HFFc6 (cell line): ENCODE results near the gene CLIC5. TPM values are rescaled to one million over a fixed set of nuclear protein-coding genes. Genes with fewer than 3 reads are reported as not detected.

ENCODE experiments used
- DNase-seq: peaks from one replicate; pipeline ENCODE4 v3.0.0-alpha.2; 2018
- H3K27ac Mint-ChIP-seq: 2 replicates; pipeline ENCODE4 v1.8.0; 2020; ENCODE audit warnings: mild to moderate bottlenecking, mixed read lengths
- H3K27me3 Mint-ChIP-seq: 2 replicates; pipeline ENCODE4 v1.8.0; 2021; ENCODE audit warnings: mild to moderate bottlenecking, moderate library complexity, mixed read lengths; ENCODE audit not compliant: insufficient read depth
- H3K36me3 Mint-ChIP-seq: 2 replicates; pipeline ENCODE4 v1.8.0; 2021; ENCODE audit warnings: low read depth, mixed read lengths
- H3K4me1 Mint-ChIP-seq: 2 replicates; pipeline ENCODE4 v1.8.0; 2020; ENCODE audit warnings: low read depth, mixed read lengths
- H3K4me3 Mint-ChIP-seq: 2 replicates; pipeline ENCODE4 v1.8.0; 2020; ENCODE audit warnings: mild to moderate bottlenecking, moderate library complexity, mixed read lengths
- H3K9me3 Mint-ChIP-seq: 2 replicates; pipeline ENCODE4 v1.8.0; 2020; ENCODE audit warnings: mild to moderate bottlenecking, mixed read lengths
- total RNA-seq, 6 experiments: library from RNA; stranded (reverse); fragmentation: NEBNext Ultra II Directional; extraction: Animal tissue kit (Norgen Biotek cat#: 25700); gene quantifications; 2 replicates in 1 of 6; 3 replicates in 5 of 6; pipeline ENCODE4 v1.2.3, GENCODE V29; 2021
- TF ChIP-seq, protein P1 (sequence below): fragments of 200-600 bp; sonication (generic); IDR thresholded peaks from 2 replicates; pipeline ENCODE4 v1.5.0; 2021; ENCODE audit warnings: antibody characterized with exemption, mild to moderate bottlenecking

CLIC5 gene
- total RNA-seq, 6 experiments from 2014 or later = not detected

GRCh38 chr6:45952168-45952529 is 63.5 kb downstream of the CLIC5 start:
- peaks cover 16% of the 10 kb centered on the region for H3K27me3 Mint-ChIP-seq
- no peak overlapping the region for H3K27ac Mint-ChIP-seq
- H3K4me1 Mint-ChIP-seq = peaks cover 12% of the 10 kb centered on the region

DNA sequence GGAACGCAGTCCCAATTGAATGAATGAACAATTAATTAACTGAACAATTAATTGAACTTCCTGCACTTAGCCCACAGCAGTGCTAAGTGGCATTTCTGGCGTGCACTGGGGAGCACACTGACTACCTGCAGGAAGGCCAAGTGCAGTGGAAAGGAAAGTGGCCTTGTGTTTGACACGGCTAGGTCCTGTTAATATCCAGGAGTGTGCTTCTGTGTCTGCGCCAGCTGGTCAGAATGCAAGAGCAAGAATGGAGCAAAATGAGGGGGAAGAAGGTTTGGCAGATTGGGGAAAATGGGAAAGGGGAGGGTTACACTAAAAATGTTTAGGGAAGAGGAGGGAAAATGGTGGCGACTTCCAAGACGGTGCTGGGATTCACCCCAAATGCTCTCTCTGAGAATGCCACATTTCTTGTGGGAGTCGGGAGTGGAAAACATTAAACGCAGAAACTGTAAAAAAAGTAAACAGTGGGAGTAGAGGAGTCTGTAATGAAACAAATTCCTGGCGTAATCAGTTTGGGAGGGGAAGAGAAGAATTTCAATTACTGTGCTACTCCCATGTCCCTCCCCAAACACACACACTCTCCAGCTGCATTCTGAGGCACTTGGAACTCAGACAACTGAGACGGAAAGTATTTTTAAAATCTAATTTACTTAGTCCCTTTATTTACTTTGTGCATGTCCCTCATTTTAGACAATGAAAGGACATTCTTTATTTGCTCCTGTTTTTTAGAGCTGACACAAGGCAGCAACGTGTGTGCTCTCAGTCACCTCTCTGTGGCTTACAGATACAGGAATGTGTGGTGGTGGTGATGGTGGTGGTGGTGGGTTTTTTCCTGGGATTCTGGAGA is 64.1 kb downstream of the CLIC5 start:
- Mint-ChIP-seq H3K4me1 (peaks cover 14% of the 10 kb centered on the region), H3K36me3 (no peaks in the 10 kb centered on the region), H3K27me3 (peaks cover 16% of the 10 kb centered on the region), H3K9me3 (no peaks in the 10 kb centered on the region), H3K4me3 (no peak overlapping the region; the same call in 1 of the 2 replicates), H3K27ac (no peak overlapping the region)
- TF ChIP-seq, protein P1, sequence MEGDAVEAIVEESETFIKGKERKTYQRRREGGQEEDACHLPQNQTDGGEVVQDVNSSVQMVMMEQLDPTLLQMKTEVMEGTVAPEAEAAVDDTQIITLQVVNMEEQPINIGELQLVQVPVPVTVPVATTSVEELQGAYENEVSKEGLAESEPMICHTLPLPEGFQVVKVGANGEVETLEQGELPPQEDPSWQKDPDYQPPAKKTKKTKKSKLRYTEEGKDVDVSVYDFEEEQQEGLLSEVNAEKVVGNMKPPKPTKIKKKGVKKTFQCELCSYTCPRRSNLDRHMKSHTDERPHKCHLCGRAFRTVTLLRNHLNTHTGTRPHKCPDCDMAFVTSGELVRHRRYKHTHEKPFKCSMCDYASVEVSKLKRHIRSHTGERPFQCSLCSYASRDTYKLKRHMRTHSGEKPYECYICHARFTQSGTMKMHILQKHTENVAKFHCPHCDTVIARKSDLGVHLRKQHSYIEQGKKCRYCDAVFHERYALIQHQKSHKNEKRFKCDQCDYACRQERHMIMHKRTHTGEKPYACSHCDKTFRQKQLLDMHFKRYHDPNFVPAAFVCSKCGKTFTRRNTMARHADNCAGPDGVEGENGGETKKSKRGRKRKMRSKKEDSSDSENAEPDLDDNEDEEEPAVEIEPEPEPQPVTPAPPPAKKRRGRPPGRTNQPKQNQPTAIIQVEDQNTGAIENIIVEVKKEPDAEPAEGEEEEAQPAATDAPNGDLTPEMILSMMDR = no peak
- no peak for DNase-seq

More at GRCh38 chr6:45952168-45952529, 63.5 kb downstream of the CLIC5 start:
- DNase-seq = no peak
- Mint-ChIP-seq H3K4me3 (no peak overlapping the region), H3K9me3 (no peaks in the 10 kb centered on the region), H3K36me3 (no peaks in the 10 kb centered on the region)
- TF ChIP-seq, protein P1 = no peak

- Mint-ChIP-seq H3K27ac (no peak overlapping the region), H3K4me3 (no peak overlapping the region), H3K27me3 (peaks cover 10% of the 10 kb centered on the region), H3K4me1 (peaks cover 23% of the 10 kb centered on the region), H3K36me3 (no peaks in the 10 kb centered on the region), H3K9me3 (no peaks in the 10 kb centered on the region)
- no peak for DNase-seq
- TF ChIP-seq, protein P1 = no peak
Observed at GRCh38 chr6:45949256-45949655, 66.4 kb downstream of the CLIC5 start.

- peaks cover 3% of the 10 kb centered on the region for H3K27me3 Mint-ChIP-seq
- no peak for DNase-seq
- no peaks in the 10 kb centered on the region for H3K36me3 Mint-ChIP-seq
- H3K4me3 Mint-ChIP-seq = no peak overlapping the region
- peaks cover 23% of the 10 kb centered on the region for H3K4me1 Mint-ChIP-seq
- no peak overlapping the region for H3K27ac Mint-ChIP-seq
- TF ChIP-seq, protein P1 = no peak
- H3K9me3 Mint-ChIP-seq = no peaks in the 10 kb centered on the region
Observed at GRCh38 chr6:45947807-45948206, 67.9 kb downstream of the CLIC5 start.

GRCh38 chr6:45946887-45947286 is 68.8 kb downstream of the CLIC5 start:
- TF ChIP-seq, protein P1 = no peak
- no peak overlapping the region for H3K4me3 Mint-ChIP-seq
- H3K27me3 Mint-ChIP-seq = peaks cover 3% of the 10 kb centered on the region
- no peak for DNase-seq
- no peak overlapping the region for H3K27ac Mint-ChIP-seq
- no peaks in the 10 kb centered on the region for H3K9me3 Mint-ChIP-seq
- peaks cover 23% of the 10 kb centered on the region for H3K4me1 Mint-ChIP-seq
- no peaks in the 10 kb centered on the region for H3K36me3 Mint-ChIP-seq
